ENCODE measurements around the gene NUP210L. TPM values are rescaled to one million over a fixed set of nuclear protein-coding genes. Genes with fewer than 3 reads are reported as not detected.
A peak's percentile ranks its signal among the peaks of the same experiment; 100 is the strongest.

NUP210L gene
- polyA plus RNA-seq, 2 of the 4 experiments (the other 2 are of a cell fraction): not detected

DNA sequence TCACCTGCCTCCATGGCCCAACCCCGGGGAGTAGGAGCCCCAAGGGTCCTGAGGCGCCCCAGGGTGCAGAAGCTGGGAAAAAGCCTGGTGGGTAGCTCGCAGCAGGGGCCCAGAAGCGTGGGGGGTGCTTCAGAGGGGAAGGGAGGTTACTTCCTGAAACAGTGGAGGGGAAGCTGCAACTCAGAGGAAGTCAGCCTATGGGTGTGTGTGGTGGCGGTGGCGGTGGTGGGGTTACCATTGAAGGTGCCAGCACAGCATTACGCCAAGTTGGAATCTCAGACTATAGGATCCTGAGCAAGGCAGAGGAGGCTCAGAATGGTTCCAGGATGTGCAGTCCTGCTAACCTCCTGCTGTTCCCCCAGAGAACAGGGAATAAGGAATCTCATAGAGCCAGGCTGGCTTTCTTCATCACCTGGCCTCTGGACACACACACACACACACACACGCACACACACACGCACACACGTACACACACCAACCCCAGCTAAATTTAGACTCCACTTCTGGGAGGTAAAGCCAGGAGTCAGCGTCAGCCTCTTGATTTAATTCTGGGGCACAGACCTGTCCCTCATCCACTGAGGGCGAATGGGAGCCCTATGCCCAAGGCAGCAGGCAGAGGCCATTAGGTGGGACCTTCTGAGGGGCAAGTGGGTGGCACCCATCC lies 209.6 kb downstream of the NUP210L start:
- peak; percentile 36 to 58; a peak in 4 of 6 replicates for ATAC-seq
- Histone ChIP-seq H3K4me3 (peak overlapping the region; percentile 99), H3K4me2 (peak overlapping the region; percentile 89), H3K9me3 (no peaks in the 10 kb centered on the region), H3K4me1 (peaks cover 16% of the 10 kb centered on the region), H3K27ac (peak overlapping the region; percentile 98 to 99)
- 49% methylated on average over 11 of the region's 12 CpGs for WGBS (ENCODE audit: missing lambda C conversion rate)
- CTCF ChIA-PET: interaction anchor here (0.9 to 5.8 kb wide), 26 partner anchors 8 to 412 kb away, joined by 3 to 75 read pairs (median 5); partner anchors contain the start of genes CREB3L4, CRTC2, RAB13 and SLC39A1
- no peak for FAIRE-seq
- TF ChIP-seq FOSL2 (IDR thresholded peaks at IDR 0.05): no peak
- no peak for TF ChIP-seq FOSL2 (CRISPR knock-in tag; IDR thresholded peaks at IDR 0.05)
- no peak for TF ChIP-seq MYC (IDR thresholded peaks at IDR 0.05; ENCODE audit: borderline replicate concordance, low read length)
- TF ChIP-seq ZFP36 (IDR thresholded peaks at IDR 0.05; ENCODE audit: borderline replicate concordance, partially characterized antibody): no peak
- no peak for TF ChIP-seq CEBPB (IDR thresholded peaks at IDR 0.05)
- TF ChIP-seq, protein P1, sequence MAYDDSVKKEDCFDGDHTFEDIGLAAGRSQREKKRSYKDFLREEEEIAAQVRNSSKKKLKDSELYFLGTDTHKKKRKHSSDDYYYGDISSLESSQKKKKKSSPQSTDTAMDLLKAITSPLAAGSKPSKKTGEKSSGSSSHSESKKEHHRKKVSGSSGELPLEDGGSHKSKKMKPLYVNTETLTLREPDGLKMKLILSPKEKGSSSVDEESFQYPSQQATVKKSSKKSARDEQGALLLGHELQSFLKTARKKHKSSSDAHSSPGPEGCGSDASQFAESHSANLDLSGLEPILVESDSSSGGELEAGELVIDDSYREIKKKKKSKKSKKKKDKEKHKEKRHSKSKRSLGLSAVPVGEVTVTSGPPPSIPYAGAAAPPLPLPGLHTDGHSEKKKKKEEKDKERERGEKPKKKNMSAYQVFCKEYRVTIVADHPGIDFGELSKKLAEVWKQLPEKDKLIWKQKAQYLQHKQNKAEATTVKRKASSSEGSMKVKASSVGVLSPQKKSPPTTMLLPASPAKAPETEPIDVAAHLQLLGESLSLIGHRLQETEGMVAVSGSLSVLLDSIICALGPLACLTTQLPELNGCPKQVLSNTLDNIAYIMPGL (CRISPR knock-in tag; IDR thresholded peaks at IDR 0.05; ENCODE audit: borderline replicate concordance): no peak
- TF ChIP-seq RAD21 (conservative IDR thresholded peaks at IDR 0.05 in 1 of 2, IDR thresholded peaks at IDR 0.05 in 1 of 2): no peak
- TF ChIP-seq RFX5 (IDR thresholded peaks at IDR 0.05): no peak
- TF ChIP-seq TFCP2L1 (CRISPR knock-in tag; IDR thresholded peaks at IDR 0.05): no peak
- TF ChIP-seq HOXB13 (CRISPR knock-in tag; IDR thresholded peaks at IDR 0.05; ENCODE audit: low read depth): no peak
- no peak for TF ChIP-seq HDAC2 (IDR thresholded peaks at IDR 0.05)
- TF ChIP-seq EHF (CRISPR knock-in tag; IDR thresholded peaks at IDR 0.05): no peak
- TF ChIP-seq, protein P2, sequence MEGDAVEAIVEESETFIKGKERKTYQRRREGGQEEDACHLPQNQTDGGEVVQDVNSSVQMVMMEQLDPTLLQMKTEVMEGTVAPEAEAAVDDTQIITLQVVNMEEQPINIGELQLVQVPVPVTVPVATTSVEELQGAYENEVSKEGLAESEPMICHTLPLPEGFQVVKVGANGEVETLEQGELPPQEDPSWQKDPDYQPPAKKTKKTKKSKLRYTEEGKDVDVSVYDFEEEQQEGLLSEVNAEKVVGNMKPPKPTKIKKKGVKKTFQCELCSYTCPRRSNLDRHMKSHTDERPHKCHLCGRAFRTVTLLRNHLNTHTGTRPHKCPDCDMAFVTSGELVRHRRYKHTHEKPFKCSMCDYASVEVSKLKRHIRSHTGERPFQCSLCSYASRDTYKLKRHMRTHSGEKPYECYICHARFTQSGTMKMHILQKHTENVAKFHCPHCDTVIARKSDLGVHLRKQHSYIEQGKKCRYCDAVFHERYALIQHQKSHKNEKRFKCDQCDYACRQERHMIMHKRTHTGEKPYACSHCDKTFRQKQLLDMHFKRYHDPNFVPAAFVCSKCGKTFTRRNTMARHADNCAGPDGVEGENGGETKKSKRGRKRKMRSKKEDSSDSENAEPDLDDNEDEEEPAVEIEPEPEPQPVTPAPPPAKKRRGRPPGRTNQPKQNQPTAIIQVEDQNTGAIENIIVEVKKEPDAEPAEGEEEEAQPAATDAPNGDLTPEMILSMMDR (IDR thresholded peaks at IDR 0.05): no peak
- no peak for TF ChIP-seq FOXS1 (CRISPR knock-in tag; IDR thresholded peaks at IDR 0.05)
- TF ChIP-seq EP300 (IDR thresholded peaks at IDR 0.05): no peak
- no peak for TF ChIP-seq MAFK (IDR thresholded peaks at IDR 0.05; ENCODE audit: partially characterized antibody)
- POLR2A ChIA-PET: interaction anchor here (1.0 to 1.9 kb wide), 7 partner anchors 14 to 311 kb away, joined by 3 to 16 read pairs (median 3); partner anchors contain the start of genes CHTOP, CREB3L4, GATAD2B and INTS3
- peak in 1 of 2 experiments; percentile 55 for DNase-seq (ENCODE audit: low read depth in 1 of 2, low spot score in 1 of 2)

DNA sequence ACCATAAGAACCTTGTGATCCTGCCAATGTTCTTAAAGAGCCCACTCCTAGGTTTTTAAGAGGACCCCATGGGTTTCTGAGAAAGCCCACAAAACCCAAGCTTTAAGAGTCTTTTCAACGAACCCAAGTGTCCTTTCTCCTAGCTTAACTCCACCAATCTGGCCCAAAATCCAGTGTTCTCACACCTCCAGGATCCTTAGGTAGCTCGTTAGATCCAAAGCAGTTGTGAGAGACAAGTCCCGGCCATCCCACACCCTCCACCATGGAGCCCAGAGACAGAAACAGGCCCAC lies 210.1 kb downstream of the NUP210L start:
- ChIA-PET POLR2A (interaction anchor here (1.1 to 1.8 kb wide), 3 partner anchors 15 to 33 kb away, joined by 3 to 7 read pairs (median 5); partner anchors contain the start of genes GATAD2B and JTB), CTCF (interaction anchor here (0.9 to 5.8 kb wide), 12 partner anchors 9 to 411 kb away, joined by 3 to 75 read pairs (median 6); partner anchors contain the start of genes CREB3L4, CRTC2, RAB13 and SLC39A1)
- no peak for DNase-seq (ENCODE audit: low read depth in 1 of 2, low spot score in 1 of 2)
- Histone ChIP-seq H3K27ac (peak overlapping the region; percentile 98 to 99; a peak in 4 of 6 replicates), H3K4me2 (peak overlapping the region; percentile 89), H3K9me3 (no peaks in the 10 kb centered on the region), H3K4me3 (peak overlapping the region; percentile 99), H3K4me1 (peaks cover 16% of the 10 kb centered on the region)
- WGBS (ENCODE audit: missing lambda C conversion rate): 82% methylated on average over 3 of the region's 3 CpGs
- no peak for ATAC-seq
- no peak for FAIRE-seq
- TF ChIP-seq HDAC2 (IDR thresholded peaks at IDR 0.05) (no peak), NR3C1 (IDR thresholded peaks at IDR 0.05) (no peak), ZSCAN20 (CRISPR knock-in tag; IDR thresholded peaks at IDR 0.05) (no peak)
- TF ChIP-seq, protein P3, sequence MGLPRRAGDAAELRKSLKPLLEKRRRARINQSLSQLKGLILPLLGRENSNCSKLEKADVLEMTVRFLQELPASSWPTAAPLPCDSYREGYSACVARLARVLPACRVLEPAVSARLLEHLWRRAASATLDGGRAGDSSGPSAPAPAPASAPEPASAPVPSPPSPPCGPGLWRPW (IDR thresholded peaks at IDR 0.05): no peak
